Measurements from ENCODE around the gene CD3E. TPM values are rescaled to one million over a fixed set of nuclear protein-coding genes. Genes with fewer than 3 reads are reported as not detected.

The CD3E gene
- total and polyA plus RNA-seq, 12 donors: 0.63 to 3.4 (median 2.7) TPM; not detected in 2

DNA sequence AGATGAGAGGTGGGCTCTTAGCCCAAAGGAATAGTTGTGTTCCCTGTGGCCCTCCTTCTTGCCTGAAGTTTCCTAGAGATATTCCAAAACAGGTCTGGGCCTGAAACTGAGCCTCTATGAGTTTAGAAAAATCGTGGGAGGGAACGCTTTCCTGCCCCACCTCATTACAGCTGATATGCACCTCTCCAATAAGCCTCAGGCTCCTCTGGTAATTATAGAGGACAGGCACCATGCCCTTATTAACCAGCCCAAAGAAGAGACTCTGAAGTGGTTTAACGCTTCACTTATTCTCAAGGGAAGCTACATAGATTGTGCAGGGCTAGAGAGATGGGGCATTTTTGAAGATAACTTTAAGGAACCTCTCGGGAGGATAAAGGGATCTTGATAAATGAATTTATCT, 37.0 kb upstream of the CD3E start:
- Histone ChIP-seq H3K27me3 (peaks cover 17% of the 10 kb centered on the region), H3K4me1 (replicated peaks in 1 of 2) (peaks cover 0 to 9% of the 10 kb centered on the region in 2 donors), H3K4me3 (no peak overlapping the region), H3K36me3 (replicated peaks in 1 of 2) (no peaks in the 10 kb centered on the region), H3K9me3 (replicated peaks in 1 of 3) (no peaks in the 10 kb centered on the region), H3K27ac (no peak overlapping the region)
- intact Hi-C loops (cut with DNase I): no loop called here
- WGBS, 4 donors: 57 to 74% (median 67%) methylated on average over 4 of the region's 4 CpGs
- TF ChIP-seq CTCF (IDR thresholded peaks at IDR 0.05) (no peak), POLR2A (IDR thresholded peaks at IDR 0.05) (no peak)
- no peak for DNase-seq

GRCh38 chr11:118272001-118272400, 32.5 kb upstream of the CD3E start:
- Histone ChIP-seq H3K9me3 (replicated peaks in 1 of 3) (no peaks in the 10 kb centered on the region), H3K27me3 (no peaks in the 10 kb centered on the region), H3K27ac (no peak overlapping the region), H3K4me1 (replicated peaks in 1 of 2) (no peaks in the 10 kb centered on the region), H3K4me3 (no peak overlapping the region), H3K36me3 (replicated peaks in 1 of 2) (no peaks in the 10 kb centered on the region)
- DNase-seq: no peak
- WGBS, 4 donors: 45 to 62% (median 53%) methylated on average over 2 of the region's 2 CpGs
- TF ChIP-seq POLR2A (IDR thresholded peaks at IDR 0.05): no peak
- intact Hi-C loops (cut with DNase I): no loop called here

- DNase-seq: no peak
- TF ChIP-seq POLR2A (IDR thresholded peaks at IDR 0.05) (no peak), CTCF (IDR thresholded peaks at IDR 0.05) (no peak)
- no peak overlapping the region for H3K27ac ChIP-seq
- no peaks in the 10 kb centered on the region for H3K4me1 ChIP-seq (replicated peaks in 1 of 2)
- intact Hi-C loops (cut with DNase I): no loop called here
- H3K27me3 ChIP-seq: no peaks in the 10 kb centered on the region
- H3K9me3 ChIP-seq (replicated peaks in 1 of 3): no peaks in the 10 kb centered on the region
- 78 to 92% (median 88%) methylated on average over 2 of the region's 2 CpGs for WGBS, 4 donors
- no peaks in the 10 kb centered on the region for H3K36me3 ChIP-seq (replicated peaks in 1 of 2)
- no peak overlapping the region for H3K4me3 ChIP-seq
These were observed 30.3 kb upstream of the CD3E start for GRCh38 chr11:118274186-118274585.

- intact Hi-C loops (cut with DNase I): no loop called here
- peaks cover 5% of the 10 kb centered on the region for H3K27me3 ChIP-seq
- H3K9me3 ChIP-seq (replicated peaks in 1 of 3): no peaks in the 10 kb centered on the region
- no peaks in the 10 kb centered on the region for H3K4me1 ChIP-seq (replicated peaks in 1 of 2)
- no peak overlapping the region for H3K4me3 ChIP-seq
- no peak for DNase-seq
- WGBS, 4 donors: 40 to 61% (median 53%) methylated on average over 4 of the region's 4 CpGs
- H3K27ac ChIP-seq: peak overlapping the region in 1 of 5 donors; percentile 36
- no peak for TF ChIP-seq POLR2A (IDR thresholded peaks at IDR 0.05)
- no peak for TF ChIP-seq CTCF (IDR thresholded peaks at IDR 0.05)
- no peaks in the 10 kb centered on the region for H3K36me3 ChIP-seq (replicated peaks in 1 of 2)
These were observed 29.4 kb upstream of the CD3E start for GRCh38 chr11:118275176-118275575.

DNA sequence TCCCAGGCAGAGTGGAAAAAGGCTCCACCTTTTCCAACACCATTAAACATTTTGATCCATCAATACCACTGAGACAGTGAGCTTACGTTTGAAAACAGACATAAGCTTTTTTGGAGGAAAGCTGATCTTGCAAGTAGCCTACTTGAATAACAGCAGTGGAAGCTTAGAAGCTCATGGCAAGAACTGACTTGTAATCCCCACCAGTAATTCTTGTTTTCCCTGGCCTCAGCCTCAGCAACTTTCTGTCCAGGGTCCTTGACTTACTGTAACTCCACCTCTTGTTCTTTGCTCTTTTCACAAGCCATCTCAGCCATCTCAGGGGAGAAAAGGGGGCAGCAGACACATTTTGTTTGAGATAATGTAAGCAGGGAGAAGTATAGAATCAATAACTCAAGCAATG, 28.1 kb upstream of the CD3E start:
- intact Hi-C loops (cut with DNase I): no loop called here
- no peaks in the 10 kb centered on the region for H3K4me1 ChIP-seq (replicated peaks in 1 of 2)
- TF ChIP-seq CTCF (IDR thresholded peaks at IDR 0.05) (no peak), POLR2A (IDR thresholded peaks at IDR 0.05) (no peak)
- no peaks in the 10 kb centered on the region for H3K36me3 ChIP-seq (replicated peaks in 1 of 2)
- H3K9me3 ChIP-seq (replicated peaks in 1 of 3): no peaks in the 10 kb centered on the region
- no peak overlapping the region for H3K27ac ChIP-seq
- WGBS, 4 donors: 43 to 73% (median 60%) methylated on average over 1 of the region's 1 CpG
- peaks cover 5% of the 10 kb centered on the region for H3K27me3 ChIP-seq
- DNase-seq: no peak
- H3K4me3 ChIP-seq: no peak overlapping the region

Data from adrenal gland (tissue), 12 donors.